Occipital lobe (tissue), 2 donors: ENCODE results near the gene ADD3. TPM values are rescaled to one million over a fixed set of nuclear protein-coding genes. Genes with fewer than 3 reads are reported as not detected.
"Not testable (repeated sequence)": the region's sequence is repeated elsewhere in the genome, so short reads cannot be mapped to it uniquely, and the experiment has no call there.

Experiments
- DNase-seq: peaks from one replicate; lab custom pipeline; 2025; lab: John Stamatoyannopoulos, UW
- total RNA-seq: library from RNA; depleted of rRNA; stranded (reverse); fragments of >200 nt; gene quantifications from one replicate; pipeline ENCODE4 v1.2.3, GENCODE V29; 2014

Gene ADD3
- total RNA-seq, 1 donor from 2014 or later: 109 TPM

DNA sequence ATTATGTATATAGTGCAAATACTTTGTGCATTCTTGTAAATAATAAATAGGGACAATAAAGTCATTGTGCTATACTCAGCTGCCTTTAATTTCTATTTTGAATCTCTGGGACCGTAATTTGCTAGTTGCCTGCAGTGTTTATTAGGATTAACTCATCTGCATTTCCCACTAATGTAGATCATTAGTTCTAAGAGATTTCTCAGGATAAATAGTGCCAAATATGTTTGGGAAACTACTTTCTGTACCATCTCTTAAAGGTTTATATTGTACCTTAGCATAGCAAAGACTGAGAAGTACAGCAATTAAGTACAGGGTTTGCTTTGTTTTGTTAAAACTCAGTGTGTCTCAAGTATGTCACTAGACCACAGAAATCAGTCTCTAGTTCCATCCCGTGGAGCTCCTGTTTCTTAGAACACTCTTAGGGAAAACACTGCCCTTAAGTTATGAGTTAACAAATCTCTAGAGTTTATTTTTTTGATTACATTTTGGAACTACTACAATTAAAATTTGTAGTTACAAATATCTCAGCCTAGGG lies 26.0 kb downstream of the ADD3 start:
- DNase-seq: no peak

DNA sequence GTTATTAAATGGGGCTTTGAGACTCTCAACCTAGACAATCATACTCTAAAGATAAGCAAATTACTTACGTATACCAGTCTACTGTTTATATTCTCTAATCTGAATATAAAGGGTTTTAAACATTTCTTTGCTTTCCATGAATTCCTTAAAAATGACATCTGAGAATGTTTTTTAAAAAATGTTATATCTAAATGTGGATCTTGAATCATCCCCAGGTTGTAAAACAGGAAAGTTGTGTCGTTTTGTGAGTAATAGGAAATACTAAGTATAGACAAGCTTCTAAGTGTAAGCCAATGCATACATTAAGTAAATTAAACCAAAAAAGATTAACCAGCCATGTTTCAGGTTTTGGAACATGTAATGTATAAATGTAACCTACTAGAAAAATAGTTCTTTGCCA lies 26.8 kb downstream of the ADD3 start:
- DNase-seq: no peak

DNA sequence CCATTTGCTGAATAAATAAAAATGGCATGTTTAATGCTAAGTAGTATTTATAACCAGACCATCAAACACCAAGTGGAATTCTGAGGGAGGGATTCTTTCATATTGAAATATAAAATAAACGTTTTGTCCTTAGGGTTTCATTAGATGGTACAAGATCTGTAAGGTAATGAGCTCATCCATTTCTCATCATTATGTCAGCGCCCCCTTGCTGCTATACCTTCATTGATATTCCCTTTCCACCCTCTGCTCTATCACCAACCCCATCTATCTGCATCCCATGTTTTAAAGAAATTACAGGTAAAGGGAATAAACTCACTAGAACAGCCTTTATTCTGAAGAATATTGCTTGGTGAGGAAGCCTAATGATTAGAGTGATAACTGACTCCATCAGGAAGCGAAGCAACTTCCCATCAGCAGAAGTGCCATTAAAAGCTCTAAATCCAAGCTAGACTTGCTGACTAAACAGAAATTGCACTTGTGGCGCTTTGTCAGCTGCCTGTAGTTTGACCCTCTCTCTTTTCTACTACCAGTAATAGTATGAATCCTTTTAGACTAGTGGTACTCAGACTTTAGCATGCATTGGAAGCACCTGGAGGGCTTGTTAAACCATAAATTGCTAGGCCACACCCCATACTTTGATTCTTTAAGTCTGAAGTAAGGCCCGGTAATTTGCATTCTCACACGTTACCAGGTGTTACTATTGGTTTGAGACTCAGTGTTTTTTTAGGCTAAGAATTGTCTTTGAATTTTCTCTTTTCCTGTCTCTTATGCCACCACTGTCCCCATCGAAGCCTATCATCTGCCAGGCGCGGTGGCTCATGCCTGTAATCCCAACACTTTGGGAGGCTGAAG lies 27.5 kb downstream of the ADD3 start:
- no peak for DNase-seq

DNA sequence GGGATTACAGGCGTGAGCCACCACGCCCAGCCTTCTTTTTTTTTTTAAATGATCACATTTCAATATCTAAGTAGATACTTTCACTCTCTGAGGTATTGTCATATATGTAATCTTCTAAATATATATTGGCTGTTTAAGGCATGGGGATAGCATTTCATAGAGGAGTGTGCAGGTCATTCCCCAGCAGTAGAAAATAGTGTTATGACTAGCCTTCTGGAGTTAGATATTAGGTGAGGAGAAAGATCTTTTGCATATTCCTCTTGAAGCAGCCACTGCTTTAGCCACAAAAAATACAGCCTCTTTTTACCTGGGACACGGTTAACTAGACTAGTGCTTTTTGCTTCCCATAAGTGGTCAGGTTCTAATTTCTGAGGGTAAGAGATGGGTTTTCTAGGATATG lies 28.9 kb downstream of the ADD3 start:
- no peak for DNase-seq

DNA sequence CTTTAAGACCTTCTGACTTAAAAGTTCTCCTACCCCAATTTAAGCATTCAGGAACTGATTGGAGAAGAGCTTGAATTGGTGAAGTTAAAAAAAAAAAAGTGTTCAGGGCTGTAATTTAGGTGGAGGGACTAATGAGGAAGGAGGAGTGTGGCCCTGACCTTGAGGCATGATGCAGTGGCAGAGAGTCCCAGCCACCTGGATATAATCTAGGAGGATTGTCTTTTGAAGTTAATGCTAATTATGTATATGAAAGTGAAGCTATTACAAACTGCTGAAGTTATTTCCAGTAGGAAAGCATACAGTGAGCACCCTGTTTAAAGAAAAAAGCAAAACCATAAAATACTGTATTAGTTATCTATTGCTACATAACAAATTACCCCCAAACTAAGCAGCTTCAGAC lies 31.5 kb downstream of the ADD3 start:
- no peak for DNase-seq

DNA sequence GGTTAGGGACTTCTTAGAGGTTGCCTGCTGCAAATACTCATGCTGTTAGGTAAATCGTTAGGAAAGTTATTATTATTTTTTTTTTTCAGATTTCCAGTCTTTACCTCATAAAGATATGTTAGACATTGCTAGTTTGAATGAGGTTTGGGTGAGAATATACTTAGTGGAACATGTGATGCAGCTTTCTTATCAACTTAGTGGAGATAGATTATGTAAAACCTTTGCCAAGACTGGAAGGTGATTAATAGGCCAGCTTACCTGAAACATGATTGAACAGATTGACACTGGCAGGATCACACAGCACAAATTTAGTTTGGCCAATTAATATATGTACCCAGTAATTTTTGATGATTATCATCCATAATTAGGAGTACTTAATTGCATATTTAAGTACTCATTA lies 32.3 kb downstream of the ADD3 start:
- DNase-seq: no peak

DNA sequence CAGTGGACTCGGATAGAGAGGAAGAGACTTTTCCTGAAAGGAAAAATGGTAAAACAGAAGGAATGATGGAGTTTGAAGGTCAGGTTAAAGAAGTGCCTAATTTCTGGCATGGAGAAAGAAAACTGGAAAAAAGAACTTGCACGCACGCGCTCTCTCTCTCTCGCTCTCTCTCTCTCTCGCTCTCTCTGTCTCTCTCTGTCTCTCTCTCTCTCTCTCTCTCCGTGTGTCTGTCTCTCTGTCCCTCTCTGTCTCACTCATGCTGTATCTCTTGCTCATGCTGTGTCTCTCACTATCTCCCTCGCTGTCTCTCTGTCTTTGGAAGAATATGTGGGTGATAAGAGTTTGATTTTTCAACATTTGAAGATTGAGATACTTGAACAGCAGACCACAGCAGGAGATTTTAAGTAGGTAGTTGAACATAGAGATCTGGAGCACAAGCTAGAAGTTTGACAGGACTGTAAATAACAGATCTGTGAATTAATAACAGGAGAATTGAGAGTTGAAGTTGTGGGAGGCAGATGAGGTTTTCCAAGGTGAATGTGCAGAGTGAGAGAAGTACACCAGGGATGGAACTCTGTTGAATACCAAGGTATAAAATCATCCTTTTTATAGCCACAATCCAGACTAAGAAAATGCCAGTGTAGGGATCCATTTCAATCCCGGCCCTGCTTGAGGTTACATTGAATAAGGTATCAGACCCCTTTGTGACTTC lies 33.1 kb downstream of the ADD3 start:
- DNase-seq: no peak

DNA sequence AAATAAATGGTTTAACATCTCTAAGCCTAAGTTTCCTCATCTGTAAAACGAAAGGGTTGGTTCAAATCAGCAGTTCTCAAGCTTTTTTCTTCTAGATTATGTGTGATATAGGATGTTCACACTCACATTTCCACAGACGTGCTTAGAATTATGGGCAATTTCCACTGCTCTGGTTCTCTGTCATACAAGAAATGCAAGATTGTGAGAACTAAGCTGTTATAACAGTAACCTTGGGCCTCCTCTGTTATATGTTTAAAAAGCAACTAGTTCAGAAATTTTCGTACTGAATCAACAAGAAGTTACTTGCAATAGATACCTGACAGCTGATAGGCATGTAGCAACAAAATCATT lies 33.7 kb downstream of the ADD3 start:
- DNase-seq: no peak

DNA sequence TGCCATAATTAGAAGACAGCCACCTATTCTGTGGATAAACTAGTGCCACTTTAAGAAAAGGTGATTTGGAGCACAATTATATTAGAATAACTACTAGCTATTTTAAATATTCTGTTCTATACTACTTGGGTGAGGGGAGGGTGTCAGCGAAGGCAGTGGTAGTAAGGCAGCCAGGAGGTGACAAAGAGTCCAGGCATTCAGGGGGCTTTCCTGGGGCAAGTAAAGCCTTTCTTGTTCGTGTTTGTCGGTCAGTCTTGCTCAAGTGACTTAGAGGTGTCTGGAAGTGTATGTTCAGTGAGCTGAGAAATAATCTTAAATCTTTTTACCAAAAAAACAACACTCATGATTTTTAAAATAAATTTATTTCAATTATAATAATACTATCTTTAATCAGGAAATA lies 34.4 kb downstream of the ADD3 start:
- DNase-seq: no peak

DNA sequence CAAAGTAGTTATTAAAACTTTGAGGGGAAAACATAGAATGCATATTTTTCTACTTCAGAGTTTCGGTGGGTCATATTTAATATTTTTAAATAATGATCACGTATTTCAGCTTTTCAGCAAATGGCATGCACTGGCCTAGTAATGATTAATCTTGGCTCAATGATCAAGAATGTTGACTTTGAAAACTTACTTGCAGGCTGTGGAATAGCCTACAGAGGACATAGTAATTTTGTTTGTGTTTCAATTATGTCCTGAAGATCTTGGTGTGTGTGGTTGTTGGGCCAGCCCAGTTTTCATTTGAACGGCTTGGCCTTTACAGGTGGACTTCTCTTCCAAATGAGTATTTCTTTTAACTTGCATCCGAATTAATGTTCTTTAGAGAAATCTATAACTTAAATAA lies 35.1 kb downstream of the ADD3 start:
- no peak for DNase-seq

DNA sequence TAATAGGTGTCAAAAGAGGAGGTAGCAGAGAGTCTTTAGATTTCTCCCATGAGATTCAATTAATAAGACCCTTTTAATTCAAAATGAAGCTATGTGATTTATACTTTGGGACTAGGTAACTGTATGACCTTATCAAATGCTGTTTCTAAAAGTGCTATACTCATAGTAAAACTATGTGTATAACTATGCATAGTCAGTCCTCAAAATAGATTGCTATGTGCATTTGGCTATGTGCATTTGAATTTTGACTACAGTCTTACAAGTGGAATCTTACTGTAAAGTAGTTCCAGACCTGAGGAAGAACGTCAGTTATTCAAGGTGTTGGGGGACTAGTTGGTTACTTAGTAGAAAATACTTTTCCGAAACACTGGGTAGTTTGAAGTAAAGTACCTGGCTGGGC lies 36.9 kb downstream of the ADD3 start:
- DNase-seq: no peak

DNA sequence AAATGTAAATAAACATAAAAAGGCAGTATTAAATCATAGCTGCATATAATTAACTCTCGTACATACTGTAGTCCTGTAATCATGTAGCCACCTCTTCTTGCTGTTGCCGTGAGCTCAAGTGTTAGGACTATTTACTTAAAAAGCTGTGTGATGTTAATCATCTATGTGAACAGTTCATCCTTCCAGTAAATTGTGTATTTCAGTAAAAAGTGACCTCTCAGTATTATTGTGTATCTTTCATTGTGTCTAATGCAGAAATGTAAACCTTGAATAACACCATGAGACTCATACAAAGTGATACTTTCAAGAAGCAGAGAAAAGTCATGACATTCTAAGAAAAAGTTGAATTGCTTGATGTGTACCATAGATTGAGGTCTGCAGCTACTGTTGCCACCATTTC lies 38.0 kb downstream of the ADD3 start:
- no peak for DNase-seq

DNA sequence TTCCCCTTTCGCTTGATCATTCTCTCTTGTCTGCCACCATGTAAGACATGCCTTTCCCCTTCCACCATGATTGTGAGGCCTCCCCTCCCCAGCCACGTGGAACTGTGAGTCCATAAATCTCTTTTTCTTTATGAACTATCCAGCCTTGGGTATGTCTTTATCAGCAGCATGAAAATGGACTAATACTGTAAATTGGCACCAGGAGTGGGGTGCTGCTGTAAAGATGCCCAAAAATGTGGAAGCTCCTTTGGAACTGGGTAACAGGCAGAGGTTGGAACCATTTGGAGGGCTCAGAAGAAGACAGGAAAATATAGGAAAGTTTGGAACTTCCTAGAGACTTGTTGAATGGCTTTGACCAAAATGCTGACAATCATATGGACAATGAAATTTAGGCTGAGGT lies 40.4 kb downstream of the ADD3 start:
- DNase-seq: not testable (repeated sequence)

DNA sequence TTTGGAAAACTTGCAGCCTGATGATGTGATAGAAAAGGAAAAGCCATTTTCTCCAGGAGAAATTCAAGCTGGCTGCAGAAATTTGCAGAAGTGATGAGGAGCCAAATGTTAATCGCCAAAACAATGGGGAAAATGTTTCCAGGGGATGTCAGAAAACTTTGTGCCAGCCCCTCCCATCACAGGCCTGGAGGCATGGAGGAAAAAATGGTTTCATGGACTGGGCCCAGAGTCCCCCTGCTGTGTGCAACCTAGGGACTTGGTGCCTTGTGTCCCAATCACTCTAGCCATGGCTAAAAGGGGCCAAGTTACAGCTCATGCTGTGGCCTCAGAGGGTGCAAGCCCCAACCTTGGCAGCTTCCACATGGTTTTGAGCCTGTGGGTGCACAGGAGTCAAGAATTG lies 41.0 kb downstream of the ADD3 start:
- DNase-seq: no peak

DNA sequence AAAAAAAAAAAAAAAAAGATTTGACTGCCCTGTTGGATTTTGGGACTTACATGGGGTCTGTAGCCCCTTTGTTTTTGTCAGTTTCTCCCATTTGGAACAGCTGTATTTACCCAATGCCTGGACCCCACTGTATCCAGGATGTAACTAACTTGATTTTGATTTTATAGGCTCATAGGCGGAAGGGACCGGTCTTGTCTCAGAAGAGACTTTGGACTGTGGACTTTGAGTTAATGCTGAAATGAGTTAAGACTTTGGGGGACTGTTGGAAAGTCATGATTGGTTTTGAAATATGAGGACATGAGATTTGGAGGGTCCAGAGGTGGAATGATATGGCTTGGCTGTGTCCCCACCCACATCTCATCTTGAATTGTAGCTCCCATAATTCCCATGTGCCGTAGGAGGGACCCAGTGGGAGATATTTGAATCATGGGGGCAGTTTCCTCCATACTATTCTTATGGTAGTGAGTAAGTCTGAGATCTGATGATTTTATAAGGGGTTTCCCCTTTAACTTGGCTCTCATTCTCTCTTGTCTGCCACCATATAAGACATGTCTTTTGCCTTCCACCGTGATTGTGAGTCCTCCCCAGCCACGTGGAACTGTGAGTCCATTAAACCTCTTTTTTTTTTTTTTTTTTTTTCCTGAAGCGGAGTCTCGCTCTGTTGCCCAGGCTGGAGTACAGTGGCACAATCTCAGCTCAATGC lies 42.3 kb downstream of the ADD3 start:
- not testable (repeated sequence) for DNase-seq

DNA sequence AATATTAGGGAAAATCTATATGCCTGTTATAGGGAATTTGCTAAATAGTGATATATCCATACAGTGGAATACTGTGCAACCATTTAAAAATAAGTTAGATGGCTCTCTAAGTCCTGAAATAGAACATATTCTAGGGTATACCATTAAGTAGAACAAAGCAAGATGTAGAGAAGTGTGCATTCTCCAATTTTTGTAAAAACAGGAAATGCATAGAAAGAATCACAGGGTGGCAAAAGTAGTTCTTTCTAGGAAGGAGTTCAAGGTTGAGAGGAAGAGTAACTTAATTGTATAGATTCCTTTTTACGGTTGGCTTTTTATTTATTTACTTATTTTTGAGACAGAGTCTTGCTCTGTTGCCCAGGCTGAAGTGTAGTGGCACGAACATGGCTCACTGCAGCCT lies 43.7 kb downstream of the ADD3 start:
- DNase-seq: no peak

DNA sequence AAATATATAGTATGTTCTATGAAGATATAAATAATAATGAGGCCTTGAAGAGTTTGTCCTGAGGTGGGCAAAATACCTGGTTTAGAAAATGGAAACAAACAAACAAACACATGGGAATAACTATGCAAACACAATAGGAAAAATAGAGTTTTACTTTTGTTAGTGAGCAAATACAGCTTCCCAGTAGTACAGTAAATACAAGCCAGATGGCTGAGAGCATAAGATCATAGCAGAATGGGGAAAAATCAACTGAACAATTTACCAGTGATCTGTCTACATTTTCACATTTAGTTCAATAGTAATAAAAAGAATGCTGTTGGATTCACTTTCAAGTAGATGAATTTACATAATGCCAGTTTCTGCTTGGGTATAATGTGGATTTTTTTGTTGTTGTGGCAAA lies 45.1 kb downstream of the ADD3 start:
- DNase-seq: no peak

DNA sequence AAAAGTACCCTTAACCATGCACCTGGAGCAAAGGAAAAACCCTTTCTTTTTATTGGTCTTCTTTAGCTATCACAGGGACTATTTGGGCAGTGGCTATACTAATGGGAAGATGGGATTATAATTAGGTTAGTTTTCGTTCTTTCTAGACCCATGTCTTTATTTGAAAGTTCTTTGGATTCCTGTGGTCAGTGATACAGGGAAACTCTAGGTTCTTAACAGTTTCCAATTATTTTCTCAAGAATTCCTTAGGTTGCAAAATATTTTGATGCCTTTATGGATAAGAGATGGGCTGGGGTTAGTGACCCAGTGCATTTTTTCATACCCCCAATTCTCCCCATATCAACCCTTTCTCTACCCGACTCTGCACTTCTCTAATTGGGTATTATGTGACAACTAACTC lies 49.0 kb downstream of the ADD3 start:
- no peak for DNase-seq

DNA sequence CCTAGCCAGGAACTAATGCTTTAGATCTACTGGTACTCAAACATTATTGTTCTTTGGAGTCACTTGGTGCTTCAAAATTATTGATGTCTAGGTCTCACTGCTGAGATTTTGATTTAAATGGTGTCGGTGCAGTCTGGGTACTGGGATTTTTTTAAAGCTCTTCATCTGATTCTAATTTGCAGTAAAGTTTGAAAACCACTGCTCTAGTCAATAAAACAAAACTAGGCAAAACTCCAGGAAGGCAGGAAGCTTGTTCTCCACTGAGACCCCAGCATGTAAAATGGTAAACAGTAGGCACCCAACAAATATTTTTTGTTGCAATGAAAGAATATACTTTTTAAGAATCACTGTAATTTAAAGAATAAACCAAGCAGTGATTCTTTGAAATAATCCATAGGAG lies 49.7 kb downstream of the ADD3 start:
- DNase-seq: no peak

DNA sequence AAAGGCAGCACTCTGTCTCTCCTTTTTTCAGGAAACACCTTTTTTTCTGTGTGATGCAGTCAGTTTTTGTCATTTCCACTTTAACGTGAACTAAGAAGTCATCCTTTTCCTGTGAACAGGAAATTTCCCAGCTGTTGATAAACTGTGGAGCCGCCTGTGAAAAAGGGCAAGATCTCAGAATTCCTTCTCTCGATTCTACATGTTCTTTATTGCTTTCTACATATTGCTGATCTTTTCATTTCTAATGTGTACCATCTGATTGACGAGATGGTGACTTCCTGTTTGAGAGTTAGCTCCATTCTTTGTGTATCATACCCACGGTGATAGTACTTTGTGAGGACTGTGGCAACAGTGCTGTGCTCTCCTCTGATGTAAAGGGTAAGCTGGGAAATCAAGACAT lies 50.4 kb downstream of the ADD3 start:
- no peak for DNase-seq

DNA sequence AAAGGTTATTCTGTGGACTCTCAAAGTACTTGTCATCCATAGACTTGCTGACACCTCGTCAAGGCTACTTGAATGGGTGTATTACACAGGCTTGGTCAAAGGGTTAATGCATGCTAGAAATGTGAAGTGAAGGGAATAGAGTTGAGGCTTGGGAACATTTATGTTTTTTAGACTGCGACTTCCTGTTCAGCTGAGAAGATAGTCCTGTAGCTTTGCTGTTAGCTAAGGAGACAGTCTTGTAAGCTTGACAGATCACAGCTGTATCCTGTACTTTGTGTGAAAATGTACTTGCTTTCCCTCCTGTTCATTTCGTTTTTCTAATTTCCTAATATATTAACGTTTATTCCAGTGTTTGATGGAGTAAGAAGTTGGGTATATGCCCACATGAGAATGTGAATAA lies 52.1 kb downstream of the ADD3 start:
- DNase-seq: no peak

DNA sequence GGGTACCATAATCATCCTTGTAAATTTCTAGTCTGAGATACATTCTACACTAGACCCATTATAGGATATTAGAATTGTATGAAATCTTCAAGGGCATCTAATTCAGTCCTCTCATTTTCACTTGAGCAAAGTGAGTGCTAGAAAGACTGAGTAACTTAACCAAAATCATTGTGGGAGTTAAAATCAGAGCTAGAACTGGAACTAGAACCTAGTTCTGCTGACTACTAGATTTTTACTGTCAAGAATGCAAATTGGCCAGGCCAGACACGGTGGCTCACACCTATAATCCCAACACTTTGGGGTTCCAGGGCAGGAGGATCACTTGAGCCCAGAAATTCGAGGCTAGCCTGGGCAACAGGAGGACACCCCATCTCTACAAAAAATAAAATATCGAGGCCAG lies 53.9 kb downstream of the ADD3 start:
- DNase-seq: no peak
